Esophagus (tissue), 2 donors: ENCODE data around the gene CDIPT. TPM values are rescaled to one million over a fixed set of nuclear protein-coding genes. Genes with fewer than 3 reads are reported as not detected.
"Not testable (repeated sequence)": the region's sequence is repeated elsewhere in the genome, so short reads cannot be mapped to it uniquely, and the experiment has no call there.

Experiments
- H3K27ac ChIP-seq, 2 donors: one replicate each; pipeline ENCODE4 v1.5.1; 2013; ENCODE audit warnings: low read depth in 2 of 2, mild to moderate bottlenecking in 2 of 2, inconsistent platforms in 1 of 2, low read length in 1 of 2, moderate library complexity in 1 of 2
- H3K27me3 ChIP-seq, 2 donors: one replicate each; pipeline ENCODE4 v1.6.1; 2013; ENCODE audit warnings: low read length in 2 of 2, control low read depth in 1 of 2, mild to moderate bottlenecking in 1 of 2; ENCODE audit not compliant: insufficient read depth in 2 of 2, control insufficient read depth in 1 of 2
- H3K36me3 ChIP-seq, 2 donors: one replicate each; pipeline ENCODE4 v1.6.1; 2013; ENCODE audit warnings: low read length in 1 of 2; ENCODE audit not compliant: control insufficient read depth in 2 of 2, insufficient read depth in 2 of 2
- H3K4me1 ChIP-seq, 2 donors: one replicate each; pipeline ENCODE4 v1.6.1; 2013; ENCODE audit warnings: low read length in 1 of 2; ENCODE audit not compliant: control insufficient read depth in 2 of 2, insufficient read depth in 2 of 2
- H3K4me3 ChIP-seq, 2 donors: one replicate each; pipeline ENCODE4 v1.5.1; 2013; ENCODE audit warnings: low read length in 2 of 2, mild to moderate bottlenecking in 2 of 2, low read depth in 1 of 2, moderate library complexity in 1 of 2
- H3K9me3 ChIP-seq, 2 donors: one replicate each; pipeline ENCODE4 v1.6.1; 2013; ENCODE audit warnings: mild to moderate bottlenecking in 2 of 2, low read depth in 1 of 2, low read length in 1 of 2, moderate library complexity in 1 of 2; ENCODE audit not compliant: control insufficient read depth in 2 of 2, insufficient read depth in 1 of 2
- WGBS, 2 donors: extraction: QIAGEN DNeasy Blood & Tissue Kit; methylation state at CpG; one replicate each; pipeline ENCODE4 v1.1.7; 2013; 5-methylcytosine and 5-hydroxymethylcytosine counted together
- polyA plus RNA-seq, 2 donors: library from polyadenylated mRNA; stranded (reverse); fragments of 200-250 nt; gene quantifications; one replicate each; pipeline ENCODE4 v1.2.3, GENCODE V29; 2013
- donor health status: healthy with polysubstance abuse.
- donor health status: Bipolar disorder and iron deficiency.

The CDIPT gene
- polyA plus RNA-seq, 2 donors, result 26.7 to 48.3 TPM

DNA sequence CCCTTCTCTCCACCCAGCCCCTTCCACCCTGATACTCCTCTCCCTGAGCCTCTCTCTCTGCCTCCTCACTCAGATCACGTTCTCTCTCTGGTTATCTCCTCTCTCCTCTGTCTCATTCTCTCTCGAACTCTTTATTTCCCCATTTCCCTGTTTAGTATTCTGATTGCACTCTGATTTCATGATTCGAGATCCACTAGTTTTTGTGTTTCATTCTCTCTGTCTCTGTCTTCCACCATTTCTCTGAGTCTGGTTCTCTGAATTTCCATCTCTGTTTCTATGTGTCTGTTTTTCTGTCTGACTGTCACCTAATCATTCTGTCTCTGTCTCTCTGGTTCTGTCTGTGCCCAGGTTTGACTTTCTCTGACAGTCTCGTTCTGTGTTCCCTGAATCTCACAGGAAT is 34.3 kb upstream of the CDIPT start:
- H3K9me3 ChIP-seq, result no peaks in the 10 kb centered on the region
- 65 to 76% methylated on average over 4 of the region's 4 CpGs for WGBS, 2 donors
- H3K27me3 ChIP-seq, result peaks cover 0 to 8% of the 10 kb centered on the region in 2 donors
- H3K4me1 ChIP-seq, result peaks cover 7% of the 10 kb centered on the region in 2 donors
- H3K36me3 ChIP-seq, result no peaks in the 10 kb centered on the region
- H3K4me3 ChIP-seq, result no peak overlapping the region
- H3K27ac ChIP-seq, result no peak overlapping the region

DNA sequence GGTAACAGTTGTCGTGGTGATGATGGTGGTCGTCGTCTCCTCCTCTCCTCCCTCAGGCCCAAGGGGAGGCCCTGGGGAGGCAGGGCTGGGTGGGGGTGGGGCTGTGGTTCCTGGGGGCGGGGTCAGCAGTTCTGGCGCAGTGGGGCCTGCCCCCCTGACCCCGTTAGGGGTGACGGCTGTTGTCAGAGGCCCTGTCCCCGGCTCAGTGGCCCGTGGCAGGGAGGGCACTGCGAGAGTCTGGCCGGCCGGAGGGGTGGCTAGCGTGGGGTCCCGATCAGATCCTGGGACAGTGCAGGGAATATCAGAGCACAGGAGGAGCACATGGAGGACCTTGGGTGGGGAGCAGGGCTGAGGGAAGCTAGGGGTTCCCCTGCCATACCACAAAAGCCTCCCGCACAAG is 33.8 kb upstream of the CDIPT start:
- Histone ChIP-seq H3K4me3 (no peak overlapping the region), H3K27me3 (peaks cover 0 to 8% of the 10 kb centered on the region in 2 donors), H3K36me3 (no peaks in the 10 kb centered on the region), H3K27ac (no peak overlapping the region), H3K9me3 (no peaks in the 10 kb centered on the region), H3K4me1 (peaks cover 7% of the 10 kb centered on the region in 2 donors)
- WGBS, 2 donors, result 49 to 57% methylated on average over 13 to 15 of the region's 15 CpGs

DNA sequence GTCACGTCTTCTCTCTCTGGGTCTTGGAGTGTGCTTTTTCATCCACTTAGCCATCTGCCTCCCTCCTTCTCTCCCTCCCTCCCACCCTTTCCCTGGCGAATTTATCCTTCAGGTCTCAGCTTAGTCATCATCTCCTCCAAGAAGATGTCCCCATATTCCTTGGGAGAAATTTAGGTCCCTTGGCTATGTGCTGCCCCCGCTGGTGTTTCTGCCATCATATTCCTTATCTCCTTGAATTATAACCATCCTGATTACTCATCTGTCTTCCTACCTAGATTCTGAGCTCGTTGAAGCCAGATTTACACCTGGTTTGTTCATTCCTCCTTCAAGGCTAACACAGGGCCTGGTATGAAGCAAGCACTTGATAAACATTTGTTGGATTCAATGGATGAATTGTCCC is 31.3 kb upstream of the CDIPT start:
- peaks cover 0 to 8% of the 10 kb centered on the region in 2 donors for H3K27me3 ChIP-seq
- 69 to 74% methylated on average over 4 of the region's 4 CpGs for WGBS, 2 donors

DNA sequence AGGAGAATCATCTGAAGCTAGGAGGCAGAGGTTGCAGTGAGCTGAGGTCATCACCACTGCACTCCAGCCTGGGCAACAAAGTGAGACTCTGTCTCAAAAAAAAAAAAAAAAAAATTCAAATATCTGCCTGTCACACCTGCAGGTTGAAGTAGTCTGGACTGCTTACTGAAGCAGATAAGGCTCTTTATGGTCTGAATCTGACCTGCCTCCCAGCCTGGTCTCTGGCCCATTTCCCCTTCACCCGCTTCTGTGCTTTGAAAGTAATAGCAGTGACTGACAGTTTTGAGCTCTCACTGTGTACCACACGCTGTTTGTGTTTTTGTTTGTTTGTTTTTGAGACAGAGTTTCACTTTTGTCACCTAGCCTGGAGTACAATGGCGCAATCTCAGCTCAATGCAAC is 30.5 kb upstream of the CDIPT start:
- no peaks in the 10 kb centered on the region for H3K4me1 ChIP-seq
- H3K9me3 ChIP-seq, result no peaks in the 10 kb centered on the region
- H3K36me3 ChIP-seq, result no peaks in the 10 kb centered on the region
- H3K27me3 ChIP-seq, result peaks cover 0 to 8% of the 10 kb centered on the region in 2 donors
- WGBS, 2 donors, result 85 to 90% methylated on average over 3 of the region's 3 CpGs
- no peak overlapping the region for H3K27ac ChIP-seq
- no peak overlapping the region for H3K4me3 ChIP-seq

More for the DNA sequence above, 31.3 kb upstream of the CDIPT start:
- H3K4me1 ChIP-seq, result peaks cover 0 to 3% of the 10 kb centered on the region in 2 donors
- H3K36me3 ChIP-seq, result no peaks in the 10 kb centered on the region
- no peak overlapping the region for H3K4me3 ChIP-seq
- H3K27ac ChIP-seq, result no peak overlapping the region
- no peaks in the 10 kb centered on the region for H3K9me3 ChIP-seq

DNA sequence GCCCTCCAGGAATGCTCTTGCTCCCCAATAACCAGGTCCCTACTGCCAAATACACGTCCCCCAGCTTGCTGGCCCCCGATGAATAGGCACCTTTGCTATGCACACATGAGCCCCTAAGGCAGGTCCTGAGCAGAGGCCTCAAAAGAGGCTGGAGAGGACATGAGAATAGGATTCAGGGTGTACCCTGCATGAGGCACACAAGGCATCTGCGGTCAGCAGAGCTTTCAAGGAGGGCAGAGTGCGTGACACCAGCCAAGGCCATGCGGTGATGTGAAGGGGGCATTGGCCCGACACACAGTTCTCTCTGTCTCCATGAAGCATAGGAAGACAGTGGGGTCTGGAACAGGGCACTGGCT is 29.4 kb upstream of the CDIPT start:
- H3K36me3 ChIP-seq, result no peaks in the 10 kb centered on the region
- no peak overlapping the region for H3K27ac ChIP-seq
- H3K4me1 ChIP-seq, result no peaks in the 10 kb centered on the region
- 83 to 91% methylated on average over 6 of the region's 6 CpGs for WGBS, 2 donors
- H3K4me3 ChIP-seq, result no peak overlapping the region
- no peaks in the 10 kb centered on the region for H3K9me3 ChIP-seq
- H3K27me3 ChIP-seq, result no peaks in the 10 kb centered on the region

- no peaks in the 10 kb centered on the region for H3K9me3 ChIP-seq
- H3K27me3 ChIP-seq, result no peaks in the 10 kb centered on the region
- no peak overlapping the region for H3K4me3 ChIP-seq
- H3K36me3 ChIP-seq, result no peaks in the 10 kb centered on the region
- 68 to 77% methylated on average over 10 of the region's 10 CpGs for WGBS, 2 donors
- H3K27ac ChIP-seq, result no peak overlapping the region
- no peaks in the 10 kb centered on the region for H3K4me1 ChIP-seq
Measured at GRCh38 chr16:29891525-29892457, 28.8 kb upstream of the CDIPT start.

GRCh38 chr16:29889372-29889771 is 26.3 kb upstream of the CDIPT start:
- WGBS, 2 donors, result 91 to 93% methylated on average over 3 of the region's 3 CpGs
- not testable (repeated sequence) for H3K36me3 ChIP-seq

GRCh38 chr16:29883987-29884386 is 21.0 kb upstream of the CDIPT start:
- H3K4me1 ChIP-seq, result no peaks in the 10 kb centered on the region
- no peak overlapping the region for H3K27ac ChIP-seq
- H3K4me3 ChIP-seq, result no peak overlapping the region
- 83% methylated on average over 6 of the region's 6 CpGs for WGBS, 2 donors
- H3K36me3 ChIP-seq, result no peaks in the 10 kb centered on the region
- no peaks in the 10 kb centered on the region for H3K27me3 ChIP-seq
- H3K9me3 ChIP-seq, result no peaks in the 10 kb centered on the region

More at GRCh38 chr16:29889372-29889771, 26.3 kb upstream of the CDIPT start:
- H3K9me3 ChIP-seq, H3K27ac ChIP-seq, H3K4me1 ChIP-seq, H3K27me3 ChIP-seq, H3K4me3 ChIP-seq: not testable (repeated sequence)

- no peaks in the 10 kb centered on the region for H3K36me3 ChIP-seq
- no peak overlapping the region for H3K4me3 ChIP-seq
- WGBS, 2 donors, result 85 to 93% methylated on average over 3 of the region's 3 CpGs
- no peak overlapping the region for H3K27ac ChIP-seq
- H3K9me3 ChIP-seq, result peaks cover 0 to 6% of the 10 kb centered on the region in 2 donors
- H3K4me1 ChIP-seq, result no peaks in the 10 kb centered on the region
- peaks cover 0 to 12% of the 10 kb centered on the region in 2 donors for H3K27me3 ChIP-seq
Measured at GRCh38 chr16:29881050-29881449, 18.0 kb upstream of the CDIPT start.

GRCh38 chr16:29878172-29878571 is 15.1 kb upstream of the CDIPT start:
- Histone ChIP-seq H3K36me3 (no peaks in the 10 kb centered on the region), H3K4me3 (no peak overlapping the region), H3K9me3 (peaks cover 0 to 6% of the 10 kb centered on the region in 2 donors), H3K4me1 (no peaks in the 10 kb centered on the region), H3K27me3 (peaks cover 0 to 13% of the 10 kb centered on the region in 2 donors), H3K27ac (no peak overlapping the region)
- WGBS, 2 donors, result 92 to 93% methylated on average over 14 of the region's 14 CpGs
